Transverse colon (tissue), 4 donors: ENCODE data around the gene YWHAG.

Experiments
- EP300 ChIP-seq: sonication (generic); formaldehyde crosslinking; IDR thresholded peaks from one replicate; pipeline ENCODE4 v1.6.1; 2017; ENCODE audit warnings: antibody characterized with exemption, low read depth
- POLR2A ChIP-seq: fragments of 450-650 bp; IDR thresholded peaks from one replicate; pipeline ENCODE4 v1.6.1; 2016; ENCODE audit warnings: antibody characterized with exemption, mild to moderate bottlenecking, moderate library complexity
- POLR2AphosphoS5 ChIP-seq, 3 donors: sonication (generic); formaldehyde crosslinking; IDR thresholded peaks; one replicate each; pipeline ENCODE4 v1.6.1; 2016; ENCODE audit warnings: antibody characterized with exemption in 3 of 3
- TF ChIP-seq, protein P1 (sequence below), 5 experiments: fragments of 200-600 bp in 3 of 5; fragments of 450-650 bp in 2 of 5; sonication (generic) in 3 of 5; IDR thresholded peaks; 1 replicate in 2 of 5; 2 replicates in 3 of 5; pipeline ENCODE4 v1.5.1; 2016 to 2017; ENCODE audit warnings: antibody characterized with exemption in 5 of 5, inconsistent platforms in 3 of 5, mild to moderate bottlenecking in 2 of 5, moderate library complexity in 1 of 5

DNA sequence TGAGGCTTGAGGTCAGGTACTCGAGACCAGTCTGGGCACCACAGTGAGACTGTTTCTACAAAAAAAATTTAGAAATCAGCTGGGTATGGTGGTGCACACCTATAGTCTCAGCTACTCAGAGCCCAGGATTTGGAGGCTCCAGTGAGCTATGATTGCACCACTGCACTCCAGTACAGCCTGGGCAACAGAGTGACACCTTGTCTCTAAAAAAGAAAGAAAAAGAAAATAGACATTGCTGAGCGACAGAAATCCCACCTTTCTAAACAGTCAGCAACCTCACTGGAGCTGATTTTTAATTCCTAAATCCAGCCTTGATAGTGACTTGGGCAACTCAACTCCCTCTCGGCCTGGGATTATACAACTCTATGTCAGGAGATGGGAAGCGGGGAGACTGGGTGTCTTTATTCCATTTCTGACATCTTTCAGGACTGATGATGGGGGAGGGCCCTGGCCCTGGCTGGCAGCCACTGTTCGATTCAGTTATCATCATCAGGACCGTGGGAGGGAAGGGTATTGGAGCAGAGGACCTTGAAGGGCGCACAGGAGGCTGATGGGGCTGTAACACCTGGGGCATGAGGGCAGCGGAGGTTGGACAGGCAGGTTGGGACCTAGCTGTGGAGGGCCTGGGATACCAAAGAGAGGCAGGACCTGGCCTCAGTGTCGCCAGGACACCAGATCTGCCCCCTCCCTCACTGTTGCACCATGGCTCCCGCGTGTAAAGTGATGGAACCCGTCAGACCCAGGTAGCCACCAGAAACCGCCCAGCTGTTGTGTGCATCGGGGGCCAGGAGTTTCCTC, 41.6 kb downstream of the YWHAG start:
- TF ChIP-seq, protein P1, sequence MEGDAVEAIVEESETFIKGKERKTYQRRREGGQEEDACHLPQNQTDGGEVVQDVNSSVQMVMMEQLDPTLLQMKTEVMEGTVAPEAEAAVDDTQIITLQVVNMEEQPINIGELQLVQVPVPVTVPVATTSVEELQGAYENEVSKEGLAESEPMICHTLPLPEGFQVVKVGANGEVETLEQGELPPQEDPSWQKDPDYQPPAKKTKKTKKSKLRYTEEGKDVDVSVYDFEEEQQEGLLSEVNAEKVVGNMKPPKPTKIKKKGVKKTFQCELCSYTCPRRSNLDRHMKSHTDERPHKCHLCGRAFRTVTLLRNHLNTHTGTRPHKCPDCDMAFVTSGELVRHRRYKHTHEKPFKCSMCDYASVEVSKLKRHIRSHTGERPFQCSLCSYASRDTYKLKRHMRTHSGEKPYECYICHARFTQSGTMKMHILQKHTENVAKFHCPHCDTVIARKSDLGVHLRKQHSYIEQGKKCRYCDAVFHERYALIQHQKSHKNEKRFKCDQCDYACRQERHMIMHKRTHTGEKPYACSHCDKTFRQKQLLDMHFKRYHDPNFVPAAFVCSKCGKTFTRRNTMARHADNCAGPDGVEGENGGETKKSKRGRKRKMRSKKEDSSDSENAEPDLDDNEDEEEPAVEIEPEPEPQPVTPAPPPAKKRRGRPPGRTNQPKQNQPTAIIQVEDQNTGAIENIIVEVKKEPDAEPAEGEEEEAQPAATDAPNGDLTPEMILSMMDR (IDR thresholded peaks at IDR 0.05): no peak
- no peak for TF ChIP-seq POLR2AphosphoS5 (IDR thresholded peaks at IDR 0.05)
- no peak for TF ChIP-seq POLR2A
- TF ChIP-seq EP300: no peak
